ENCODE measurements around the gene CCL22.

- TF ChIP-seq CTCF (IDR thresholded peaks at IDR 0.05) (peak in 1 of 3 experiments; percentile 40), POLR2A (IDR thresholded peaks at IDR 0.05; ENCODE audit: low read depth) (peak; percentile 58), POLR2AphosphoS5 (IDR thresholded peaks at IDR 0.05) (peak; percentile 91 to 97)
These were observed 14.0 kb downstream of the CCL22 start, which contains the start of gene CX3CL1 for GRCh38 chr16:57372372-57373116.

Measured in esophagus muscularis mucosa (tissue), 3 donors.